ENCODE data around the gene LARP4B.

The LARP4B gene

DNA sequence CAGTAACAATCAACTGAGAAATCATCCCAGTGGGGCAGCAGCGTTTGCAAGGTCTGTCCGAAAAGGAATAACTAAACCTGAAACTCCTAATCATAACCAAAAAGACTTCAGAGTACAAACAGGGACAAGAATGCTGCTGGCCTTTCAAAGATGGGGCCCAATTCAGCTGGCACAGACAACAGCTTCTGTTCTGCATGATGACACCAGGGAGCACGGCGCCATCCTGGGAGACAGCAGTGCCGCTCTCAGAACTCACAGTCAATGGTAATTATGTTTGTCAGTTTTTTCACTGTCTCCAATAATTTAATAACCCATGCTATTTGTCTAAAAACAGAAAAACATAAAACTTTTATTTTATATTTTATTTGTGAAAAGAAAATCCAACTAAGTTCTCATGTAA is 90.0 kb downstream of the LARP4B start:
- Histone ChIP-seq H3F3A (ENCODE audit: insufficient read depth, low read length) (no peaks in the 10 kb centered on the region), H3K36me3 (replicated peaks; ENCODE audit: insufficient read depth, low read length) (peaks cover 12% of the 10 kb centered on the region; the same call in 1 of the 2 replicates), H3K4me2 (ENCODE audit: low read depth, low read length) (no peak overlapping the region), H3K9me2 (replicated peaks; ENCODE audit: insufficient read depth, low read length) (no peaks in the 10 kb centered on the region), H2AFZ (ENCODE audit: low read length) (no peak overlapping the region), H3K4me3 (ENCODE audit: low read length) (no peak overlapping the region), H3K27me3 (replicated peaks; ENCODE audit: insufficient read depth, low read length) (no peaks in the 10 kb centered on the region), H3K9me3 (replicated peaks; ENCODE audit: insufficient read depth, low read length) (no peaks in the 10 kb centered on the region), H3K4me1 (ENCODE audit: low read length) (peaks cover 13% of the 10 kb centered on the region), H3K9ac (ENCODE audit: low read length) (no peak overlapping the region), H4K20me1 (ENCODE audit: insufficient read depth, low read length) (0 out of 2 replicates have a peak, but pooled peaks cover 6% of the 10 kb centered on the region), H3K79me2 (ENCODE audit: low read length) (peaks cover 100% of the 10 kb centered on the region), H3K27ac (ENCODE audit: low read length) (no peak overlapping the region)
- DNase-seq, result no peak
- TF ChIP-seq, protein P1, sequence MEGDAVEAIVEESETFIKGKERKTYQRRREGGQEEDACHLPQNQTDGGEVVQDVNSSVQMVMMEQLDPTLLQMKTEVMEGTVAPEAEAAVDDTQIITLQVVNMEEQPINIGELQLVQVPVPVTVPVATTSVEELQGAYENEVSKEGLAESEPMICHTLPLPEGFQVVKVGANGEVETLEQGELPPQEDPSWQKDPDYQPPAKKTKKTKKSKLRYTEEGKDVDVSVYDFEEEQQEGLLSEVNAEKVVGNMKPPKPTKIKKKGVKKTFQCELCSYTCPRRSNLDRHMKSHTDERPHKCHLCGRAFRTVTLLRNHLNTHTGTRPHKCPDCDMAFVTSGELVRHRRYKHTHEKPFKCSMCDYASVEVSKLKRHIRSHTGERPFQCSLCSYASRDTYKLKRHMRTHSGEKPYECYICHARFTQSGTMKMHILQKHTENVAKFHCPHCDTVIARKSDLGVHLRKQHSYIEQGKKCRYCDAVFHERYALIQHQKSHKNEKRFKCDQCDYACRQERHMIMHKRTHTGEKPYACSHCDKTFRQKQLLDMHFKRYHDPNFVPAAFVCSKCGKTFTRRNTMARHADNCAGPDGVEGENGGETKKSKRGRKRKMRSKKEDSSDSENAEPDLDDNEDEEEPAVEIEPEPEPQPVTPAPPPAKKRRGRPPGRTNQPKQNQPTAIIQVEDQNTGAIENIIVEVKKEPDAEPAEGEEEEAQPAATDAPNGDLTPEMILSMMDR (IDR thresholded peaks at IDR 0.05; ENCODE audit: low read length), result no peak
- no peak for TF ChIP-seq EZH2 (optimal IDR thresholded peaks at IDR 0.05; ENCODE audit: low read depth, low read length)
- TF ChIP-seq EZH2phosphoT487 (IDR thresholded peaks at IDR 0.05; ENCODE audit: low read length), result no peak

DNA sequence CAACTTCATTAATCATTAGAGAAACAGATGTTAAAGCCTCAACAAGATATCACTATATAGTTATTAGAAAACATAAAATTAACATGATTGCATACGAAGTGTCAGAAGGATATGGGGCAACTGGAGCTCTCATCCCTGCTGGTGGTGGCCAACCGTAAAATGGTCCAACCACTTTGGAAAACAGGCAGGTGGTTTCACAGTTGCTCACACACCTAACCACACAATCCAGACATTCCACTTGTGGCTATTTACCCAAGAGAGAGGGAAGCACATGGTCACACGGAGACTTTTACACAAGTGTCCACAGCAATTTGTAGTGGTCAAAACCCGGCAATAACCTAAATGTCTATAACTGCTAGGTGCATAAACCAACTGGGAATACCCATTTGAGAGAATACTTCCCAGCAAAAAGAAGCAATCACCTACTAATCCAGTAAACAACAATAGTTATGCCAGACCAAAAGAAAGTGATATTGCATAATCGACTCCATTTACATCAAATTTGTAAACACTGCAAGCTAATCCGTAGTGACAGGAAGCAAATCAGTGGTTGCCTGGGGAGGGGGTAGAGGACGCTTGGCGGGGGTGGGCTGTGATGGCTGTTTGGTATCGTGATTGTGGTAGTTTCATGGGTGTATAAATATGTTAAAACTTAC is 91.8 kb downstream of the LARP4B start:
- no peak overlapping the region for H3K4me2 ChIP-seq (ENCODE audit: low read depth, low read length)
- no peak overlapping the region for H3K4me3 ChIP-seq (ENCODE audit: low read length)
- no peak for DNase-seq
- H3K9me3 ChIP-seq (replicated peaks; ENCODE audit: insufficient read depth, low read length), result no peaks in the 10 kb centered on the region
- no peaks in the 10 kb centered on the region for H3K27me3 ChIP-seq (replicated peaks; ENCODE audit: insufficient read depth, low read length)
- no peak overlapping the region for H3K27ac ChIP-seq (ENCODE audit: low read length)
- H3K4me1 ChIP-seq (ENCODE audit: low read length), result no peaks in the 10 kb centered on the region
- no peaks in the 10 kb centered on the region for H3F3A ChIP-seq (ENCODE audit: insufficient read depth, low read length)
- peaks cover 95% of the 10 kb centered on the region for H3K79me2 ChIP-seq (ENCODE audit: low read length)
- H4K20me1 ChIP-seq (ENCODE audit: insufficient read depth, low read length), result no peaks in the 10 kb centered on the region
- no peaks in the 10 kb centered on the region for H3K9me2 ChIP-seq (replicated peaks; ENCODE audit: insufficient read depth, low read length)
- peaks cover 7% of the 10 kb centered on the region; the same call in 1 of the 2 replicates for H3K36me3 ChIP-seq (replicated peaks; ENCODE audit: insufficient read depth, low read length)
- no peak overlapping the region for H2AFZ ChIP-seq (ENCODE audit: low read length)
- TF ChIP-seq EZH2phosphoT487 (IDR thresholded peaks at IDR 0.05; ENCODE audit: low read length), result no peak
- TF ChIP-seq, protein P1 (IDR thresholded peaks at IDR 0.05; ENCODE audit: low read length), result no peak
- TF ChIP-seq EZH2 (optimal IDR thresholded peaks at IDR 0.05; ENCODE audit: low read depth, low read length), result no peak
- H3K9ac ChIP-seq (ENCODE audit: low read length), result no peak overlapping the region

DNA sequence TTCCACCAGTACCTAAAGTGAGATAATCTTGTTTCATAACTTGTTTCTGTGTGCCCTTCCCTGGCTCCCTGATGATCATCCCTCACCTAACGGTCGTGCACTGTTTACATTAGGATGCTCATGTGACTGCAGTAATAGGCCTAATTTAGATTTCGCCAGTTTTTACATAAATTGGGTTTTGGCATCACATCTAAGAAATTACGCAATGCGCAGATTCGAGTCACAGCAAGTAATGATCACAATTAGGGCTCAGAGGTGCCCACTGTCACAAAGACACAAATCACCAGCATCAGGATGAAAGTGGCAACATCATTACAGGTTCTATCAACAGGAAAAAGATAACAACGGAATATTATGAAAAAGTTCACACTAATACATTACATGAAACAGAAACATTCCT is 94.7 kb downstream of the LARP4B start:
- Histone ChIP-seq H3K27me3 (replicated peaks; ENCODE audit: insufficient read depth, low read length) (no peaks in the 10 kb centered on the region), H3F3A (ENCODE audit: insufficient read depth, low read length) (no peaks in the 10 kb centered on the region), H3K9me3 (replicated peaks; ENCODE audit: insufficient read depth, low read length) (no peaks in the 10 kb centered on the region), H3K36me3 (replicated peaks; ENCODE audit: insufficient read depth, low read length) (0 out of 2 replicates have a peak, but pooled peaks cover 5% of the 10 kb centered on the region), H3K27ac (ENCODE audit: low read length) (no peak overlapping the region), H3K4me2 (ENCODE audit: low read depth, low read length) (no peak overlapping the region), H4K20me1 (ENCODE audit: insufficient read depth, low read length) (no peaks in the 10 kb centered on the region), H3K9ac (ENCODE audit: low read length) (no peak overlapping the region), H3K4me1 (ENCODE audit: low read length) (no peaks in the 10 kb centered on the region), H3K4me3 (ENCODE audit: low read length) (no peak overlapping the region), H3K9me2 (replicated peaks; ENCODE audit: insufficient read depth, low read length) (no peaks in the 10 kb centered on the region), H3K79me2 (ENCODE audit: low read length) (peaks cover 90% of the 10 kb centered on the region), H2AFZ (ENCODE audit: low read length) (no peak overlapping the region)
- DNase-seq, result no peak
- no peak for TF ChIP-seq EZH2phosphoT487 (IDR thresholded peaks at IDR 0.05; ENCODE audit: low read length)
- TF ChIP-seq, protein P1 (IDR thresholded peaks at IDR 0.05; ENCODE audit: low read length), result no peak
- no peak for TF ChIP-seq EZH2 (optimal IDR thresholded peaks at IDR 0.05; ENCODE audit: low read depth, low read length)

All from MM.1S (cell line).